ENCODE data around the gene PAX1. TPM values are rescaled to one million over a fixed set of nuclear protein-coding genes. Genes with fewer than 3 reads are reported as not detected.

Gene PAX1
- total RNA-seq, 2 donors from 2014 or later: not detected

GRCh38 chr20:21684671-21685070, 20.8 kb upstream of the PAX1 start:
- Mint-ChIP-seq H3K9me3 (no peaks in the 10 kb centered on the region), H3K27ac (no peak overlapping the region), H3K4me1 (no peaks in the 10 kb centered on the region), H3K36me3 (ENCODE audit: low read depth) (no peaks in the 10 kb centered on the region), H3K27me3 (ENCODE audit: insufficient read depth) (peaks cover 11% of the 10 kb centered on the region), H3K4me3 (no peak overlapping the region)
- Histone ChIP-seq H3K27me3 (ENCODE audit: control insufficient read depth, insufficient read depth, low read length, poor library complexity, severe bottlenecking) (peaks cover 3% of the 10 kb centered on the region), H3K9me3 (ENCODE audit: control insufficient read depth, low read length) (no peaks in the 10 kb centered on the region), H3K36me3 (ENCODE audit: control insufficient read depth, insufficient read depth, low read length) (no peaks in the 10 kb centered on the region), H3K4me3 (ENCODE audit: low read length) (no peak overlapping the region), H3K9ac (ENCODE audit: extremely low read depth, low read length, poor library complexity, severe bottlenecking) (no peak overlapping the region), H3K27ac (ENCODE audit: low read depth, low read length) (no peak overlapping the region), H3K4me1 (ENCODE audit: control insufficient read depth, insufficient read depth, low read length) (no peaks in the 10 kb centered on the region)
- WGBS, 2 experiments (ENCODE audit: insufficient coverage in 1 of 2, insufficient read length in 1 of 2): 59% methylated on average over 2 to 3 of the region's 3 CpGs
- TF ChIP-seq CTCF (conservative IDR thresholded peaks at IDR 0.05): peak; percentile 82
- peak; percentile 77 for DNase-seq

DNA sequence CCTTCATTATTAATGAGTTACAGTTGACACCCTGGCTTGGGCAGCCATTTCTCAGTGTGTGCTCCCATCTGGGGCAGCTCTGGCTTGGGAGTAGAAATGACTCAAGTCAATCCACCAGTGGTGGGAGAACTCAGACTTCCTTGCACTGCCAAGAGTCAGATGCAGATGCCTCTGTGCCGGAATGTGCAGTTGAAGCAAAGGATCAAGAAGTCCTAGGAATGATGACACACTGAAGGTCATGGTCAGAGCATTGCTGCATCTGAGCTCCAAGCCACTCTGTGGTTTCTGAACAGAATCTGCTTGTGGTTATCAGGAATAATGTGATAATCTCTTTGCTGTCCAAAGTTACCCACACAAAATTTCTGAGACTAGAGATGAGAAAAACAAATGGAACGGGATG, 19.5 kb upstream of the PAX1 start:
- H3K9me3 ChIP-seq (ENCODE audit: control insufficient read depth, low read length): no peaks in the 10 kb centered on the region
- no peaks in the 10 kb centered on the region for H3K9me3 Mint-ChIP-seq
- no peaks in the 10 kb centered on the region for H3K36me3 Mint-ChIP-seq (ENCODE audit: low read depth)

GRCh38 chr20:21693322-21693721, 12.1 kb upstream of the PAX1 start:
- Mint-ChIP-seq H3K36me3 (ENCODE audit: low read depth) (no peaks in the 10 kb centered on the region), H3K27ac (no peak overlapping the region), H3K27me3 (ENCODE audit: insufficient read depth) (peaks cover 63% of the 10 kb centered on the region), H3K4me3 (no peak overlapping the region), H3K4me1 (peaks cover 3% of the 10 kb centered on the region), H3K9me3 (no peaks in the 10 kb centered on the region)
- no peak overlapping the region for H3K4me3 ChIP-seq (ENCODE audit: low read length)
- WGBS, 2 experiments (ENCODE audit: insufficient coverage in 1 of 2, insufficient read length in 1 of 2): 31 to 40% methylated on average over 7 to 8 of the region's 8 CpGs
- no peaks in the 10 kb centered on the region for H3K36me3 ChIP-seq (ENCODE audit: control insufficient read depth, insufficient read depth, low read length)
- H3K9ac ChIP-seq (ENCODE audit: extremely low read depth, low read length, poor library complexity, severe bottlenecking): no peak overlapping the region
- DNase-seq: peak; percentile 83
- peak; percentile 90 for TF ChIP-seq CTCF (conservative IDR thresholded peaks at IDR 0.05)
- no peaks in the 10 kb centered on the region for H3K9me3 ChIP-seq (ENCODE audit: control insufficient read depth, low read length)
- peaks cover 75% of the 10 kb centered on the region for H3K27me3 ChIP-seq (ENCODE audit: control insufficient read depth, insufficient read depth, low read length, poor library complexity, severe bottlenecking)
- no peak overlapping the region for H3K27ac ChIP-seq (ENCODE audit: low read depth, low read length)
- no peaks in the 10 kb centered on the region for H3K4me1 ChIP-seq (ENCODE audit: control insufficient read depth, insufficient read depth, low read length)

More for the DNA sequence above, 19.5 kb upstream of the PAX1 start:
- Mint-ChIP-seq H3K27ac (no peak overlapping the region), H3K4me3 (no peak overlapping the region), H3K4me1 (no peaks in the 10 kb centered on the region), H3K27me3 (ENCODE audit: insufficient read depth) (peaks cover 11% of the 10 kb centered on the region)
- no peak overlapping the region for H3K9ac ChIP-seq (ENCODE audit: extremely low read depth, low read length, poor library complexity, severe bottlenecking)
- peaks cover 15% of the 10 kb centered on the region for H3K27me3 ChIP-seq (ENCODE audit: control insufficient read depth, insufficient read depth, low read length, poor library complexity, severe bottlenecking)
- H3K4me3 ChIP-seq (ENCODE audit: low read length): no peak overlapping the region
- DNase-seq: no peak
- 85 to 100% methylated on average over 1 to 2 of the region's 2 CpGs for WGBS, 2 experiments (ENCODE audit: insufficient coverage in 1 of 2, insufficient read length in 1 of 2)
- H3K4me1 ChIP-seq (ENCODE audit: control insufficient read depth, insufficient read depth, low read length): no peaks in the 10 kb centered on the region
- TF ChIP-seq CTCF (conservative IDR thresholded peaks at IDR 0.05): no peak
- no peaks in the 10 kb centered on the region for H3K36me3 ChIP-seq (ENCODE audit: control insufficient read depth, insufficient read depth, low read length)
- no peak overlapping the region for H3K27ac ChIP-seq (ENCODE audit: low read depth, low read length)
